RPMI7951 (cell line): Measurements from ENCODE around the gene S100A14. TPM values are rescaled to one million over a fixed set of nuclear protein-coding genes. Genes with fewer than 3 reads are reported as not detected.

Experiments used
- total RNA-seq: library from RNA; depleted of rRNA; stranded (reverse); fragments of >200 nt; shearing (Covaris generic); gene quantifications from 2 replicates; pipeline ENCODE4 v1.2.3, GENCODE V29; 2014; rRNA removed

Gene S100A14
- total RNA-seq, 1 experiment from 2014 or later: not detected

Other genes starting within 250 kb of the S100A14 start
- not detected in 2 replicates for gene S100A12, start 240.7 kb downstream of the S100A14 start, total RNA-seq
- gene S100A8, start 225.3 kb downstream of the S100A14 start, total RNA-seq: 0.68 and 4.7 TPM in 2 replicates
- gene S100A7A, start 199.8 kb downstream of the S100A14 start, total RNA-seq: not detected in 2 replicates
- gene S100A7, start 155.7 kb downstream of the S100A14 start, total RNA-seq: not detected in 2 replicates
- gene S100A6, start 80.3 kb downstream of the S100A14 start, total RNA-seq: 1,539 and 1,679 TPM in 2 replicates
- 1.4 and 2.2 TPM in 2 replicates for gene S100A5, start 75.4 kb downstream of the S100A14 start, total RNA-seq
- 836 and 954 TPM in 2 replicates for gene S100A4, start 70.5 kb downstream of the S100A14 start, total RNA-seq
- gene S100A3, start 67.1 kb downstream of the S100A14 start, total RNA-seq: 7.7 and 15.3 TPM in 2 replicates
- 9.0 and 11.2 TPM in 2 replicates for gene S100A2, start 50.5 kb downstream of the S100A14 start, total RNA-seq
- 328 and 342 TPM in 2 replicates for gene S100A16, start 3.2 kb downstream of the S100A14 start, total RNA-seq
- gene S100A13, start 11.2 kb upstream of the S100A14 start, total RNA-seq: 571 and 674 TPM in 2 replicates
- gene S100A1, start 12.1 kb upstream of the S100A14 start, total RNA-seq: 4.7 and 5.1 TPM in 2 replicates
- 34.7 and 35.0 TPM in 2 replicates for gene CHTOP, start 17.7 kb upstream of the S100A14 start, total RNA-seq
- gene SNAPIN, start 42.4 kb upstream of the S100A14 start, total RNA-seq: 74.9 and 75.2 TPM in 2 replicates
- 295 and 309 TPM in 2 replicates for gene ILF2, start 54.7 kb upstream of the S100A14 start, total RNA-seq
- gene NPR1, start 62.4 kb upstream of the S100A14 start, total RNA-seq: not detected in 2 replicates
- 18.4 and 20.4 TPM in 2 replicates for gene INTS3, start 111.7 kb upstream of the S100A14 start, total RNA-seq
- 7.4 and 7.5 TPM in 2 replicates for gene SLC27A3, start 159.1 kb upstream of the S100A14 start, total RNA-seq